Natural killer cell (primary cell): Measurements from ENCODE around the gene KRT81. TPM values are rescaled to one million over a fixed set of nuclear protein-coding genes. Genes with fewer than 3 reads are reported as not detected.

Source experiments
- ATAC-seq, 3 donors: fragments of 150-1000 bp in 2 of 3; fragments of 200-7000 bp in 1 of 3; cut with Tn5 transposase; 1 replicate in 1 of 3; 2 replicates in 2 of 3; pipeline ENCODE4 v1.10.0; 2021; ENCODE audit warnings: mild to moderate bottlenecking in 2 of 3, moderate library complexity in 2 of 3
- DNase-seq, 2 donors: peaks; one replicate each; pipeline versions ENCODE4 v3.0.0 to v3.0.0-alpha.2; 2013 to 2021; ENCODE audit warnings: mixed read lengths in 1 of 2
- H3K27ac ChIP-seq: one replicate; pipeline ENCODE4 v1.5.1; 2013; ENCODE audit warnings: mild to moderate bottlenecking, low read length
- H3K27me3 ChIP-seq: one replicate; pipeline ENCODE4 v1.6.1; 2013; ENCODE audit warnings: low read length; ENCODE audit not compliant: control insufficient read depth, insufficient read depth
- H3K36me3 ChIP-seq: one replicate; pipeline ENCODE4 v1.6.1; 2013; ENCODE audit warnings: low read length; ENCODE audit not compliant: control insufficient read depth, insufficient read depth
- H3K4me1 ChIP-seq: one replicate; pipeline ENCODE4 v1.6.1; 2013; ENCODE audit warnings: low read length; ENCODE audit not compliant: control insufficient read depth, insufficient read depth
- H3K4me3 ChIP-seq: one replicate; pipeline ENCODE4 v1.5.1; 2013; ENCODE audit warnings: low read length
- H3K9me3 ChIP-seq: one replicate; pipeline ENCODE4 v1.6.1; 2013; ENCODE audit warnings: low read length; ENCODE audit not compliant: control insufficient read depth, insufficient read depth
- H3K27ac Mint-ChIP-seq, 2 donors: one replicate each; pipeline ENCODE4 v1.8.0; 2022; ENCODE audit warnings: mild to moderate bottlenecking in 2 of 2, mixed read lengths in 2 of 2, moderate library complexity in 1 of 2
- H3K27me3 Mint-ChIP-seq, 2 donors: one replicate each; pipeline ENCODE4 v1.8.0; 2022; ENCODE audit warnings: low read depth in 2 of 2, mixed read lengths in 2 of 2
- H3K36me3 Mint-ChIP-seq: one replicate; pipeline ENCODE4 v1.8.0; 2022; ENCODE audit warnings: mixed read lengths
- H3K4me1 Mint-ChIP-seq, 2 donors: one replicate each; pipeline ENCODE4 v1.8.0; 2022; ENCODE audit warnings: mixed read lengths in 2 of 2
- H3K4me3 Mint-ChIP-seq: one replicate; pipeline ENCODE4 v1.8.0; 2022; ENCODE audit warnings: mild to moderate bottlenecking, moderate library complexity, mixed read lengths
- H3K9me3 Mint-ChIP-seq, 2 donors: one replicate each; pipeline ENCODE4 v1.8.0; 2022; ENCODE audit warnings: mixed read lengths in 2 of 2
- CTCF ChIP-seq: fragments of 200-600 bp; IDR thresholded peaks from one replicate; pipeline ENCODE4 v1.8.0; 2022; ENCODE audit warnings: antibody characterized with exemption
- WGBS: methylation state at CpG from one replicate; pipeline ENCODE4 v1.1.7; 2013; ENCODE audit warnings: missing lambda C conversion rate; ENCODE audit not compliant: insufficient coverage; 5-methylcytosine and 5-hydroxymethylcytosine counted together
- intact Hi-C: fragments of 100-400 bp; cut with micrococcal nuclease; formaldehyde crosslinking; loops from one replicate; pipeline ENCODE4 v1.14.2; 2022
- total RNA-seq, 4 donors: library from RNA; stranded (reverse); fragments of 120-200 nt in 1 of 4; gene quantifications; one replicate each; pipeline versions ENCODE4 v1.2.3 to v1.2.4, GENCODE V29; 2013 to 2022

KRT81 gene
- total RNA-seq, 3 donors from 2014 or later (not counting 1 experiment from before 2014, with no cell fraction given) = 0.28 to 1.4 (median 1.3) TPM

GRCh38 chr12:52332381-52332780 lies 41.0 kb upstream of the KRT81 start:
- Mint-ChIP-seq H3K36me3 (no peaks in the 10 kb centered on the region), H3K4me1 (peaks cover 4 to 5% of the 10 kb centered on the region in 2 donors), H3K9me3 (peaks cover 0 to 4% of the 10 kb centered on the region in 2 donors), H3K27ac (no peak overlapping the region), H3K27me3 (peaks cover 44 to 50% of the 10 kb centered on the region in 2 donors), H3K4me3 (no peak overlapping the region)
- no peak for TF ChIP-seq CTCF
- 100% methylated on average over 1 of the region's 1 CpG for WGBS
- intact Hi-C loops = no loop called here
- Histone ChIP-seq H3K4me3 (no peak overlapping the region), H3K4me1 (peaks cover 3% of the 10 kb centered on the region), H3K27me3 (peaks cover 6% of the 10 kb centered on the region), H3K36me3 (no peaks in the 10 kb centered on the region), H3K9me3 (no peaks in the 10 kb centered on the region), H3K27ac (no peak overlapping the region)
- no peak for DNase-seq
- ATAC-seq = no peak

GRCh38 chr12:52331833-52332232 lies 40.5 kb upstream of the KRT81 start:
- Mint-ChIP-seq H3K4me1 (peaks cover 8 to 10% of the 10 kb centered on the region in 2 donors), H3K36me3 (no peaks in the 10 kb centered on the region), H3K27me3 (peaks cover 50 to 54% of the 10 kb centered on the region in 2 donors), H3K27ac (no peak overlapping the region), H3K9me3 (peaks cover 0 to 4% of the 10 kb centered on the region in 2 donors), H3K4me3 (no peak overlapping the region)
- no peaks in the 10 kb centered on the region for H3K9me3 ChIP-seq
- H3K4me1 ChIP-seq = peaks cover 3% of the 10 kb centered on the region
- intact Hi-C loops = no loop called here
- DNase-seq (no peak), ATAC-seq (no peak)
- peaks cover 6% of the 10 kb centered on the region for H3K27me3 ChIP-seq
- 93% methylated on average over 3 of the region's 3 CpGs for WGBS
- no peaks in the 10 kb centered on the region for H3K36me3 ChIP-seq
- H3K4me3 ChIP-seq = no peak overlapping the region
- TF ChIP-seq CTCF = no peak
- no peak overlapping the region for H3K27ac ChIP-seq

- H3K4me3 Mint-ChIP-seq = no peak overlapping the region
- no peak for TF ChIP-seq CTCF
- peaks cover 51 to 59% of the 10 kb centered on the region in 2 donors for H3K27me3 Mint-ChIP-seq
- Histone ChIP-seq H3K36me3 (no peaks in the 10 kb centered on the region), H3K4me1 (peaks cover 3% of the 10 kb centered on the region), H3K27me3 (peaks cover 6% of the 10 kb centered on the region), H3K4me3 (no peak overlapping the region), H3K27ac (no peak overlapping the region), H3K9me3 (no peaks in the 10 kb centered on the region)
- H3K27ac Mint-ChIP-seq = no peak overlapping the region
- DNase-seq (no peak), ATAC-seq (no peak)
- H3K4me1 Mint-ChIP-seq = peaks cover 8 to 10% of the 10 kb centered on the region in 2 donors
- 70% methylated on average over 1 of the region's 1 CpG for WGBS
- no peaks in the 10 kb centered on the region for H3K36me3 Mint-ChIP-seq
- intact Hi-C loops = no loop called here
- H3K9me3 Mint-ChIP-seq = no peaks in the 10 kb centered on the region
These were observed 39.7 kb upstream of the KRT81 start for GRCh38 chr12:52331039-52331438.

- no peaks in the 10 kb centered on the region for H3K9me3 Mint-ChIP-seq
- Histone ChIP-seq H3K27ac (no peak overlapping the region), H3K4me3 (no peak overlapping the region), H3K4me1 (peaks cover 3% of the 10 kb centered on the region), H3K9me3 (no peaks in the 10 kb centered on the region), H3K36me3 (no peaks in the 10 kb centered on the region), H3K27me3 (peaks cover 2% of the 10 kb centered on the region)
- intact Hi-C loops = loop anchor here (1.0 to 2.0 kb wide), 4 partner anchors 19 to 172 kb away; no protein-coding TSS in a partner anchor
- no peak overlapping the region for H3K4me3 Mint-ChIP-seq
- peaks cover 47 to 68% of the 10 kb centered on the region in 2 donors for H3K27me3 Mint-ChIP-seq
- no peaks in the 10 kb centered on the region for H3K36me3 Mint-ChIP-seq
- 78% methylated on average over 10 of the region's 10 CpGs for WGBS
- DNase-seq = no peak
- H3K27ac Mint-ChIP-seq = no peak overlapping the region
- H3K4me1 Mint-ChIP-seq = peaks cover 8 to 10% of the 10 kb centered on the region in 2 donors
- TF ChIP-seq CTCF = peak; percentile 19
- peak in 1 of 3 donors; percentile 1 for ATAC-seq
These were observed 36.6 kb upstream of the KRT81 start for GRCh38 chr12:52327830-52328500.
